Panc1 (cell line): Measurements from ENCODE around the gene SLC9A3. TPM values are rescaled to one million over a fixed set of nuclear protein-coding genes. Genes with fewer than 3 reads are reported as not detected.

Experiments used
- ATAC-seq: fragments of 200-7000 bp; cut with Tn5 transposase; 2 replicates; pipeline ENCODE4 v1.9.1; 2020; ENCODE audit warnings: mild to moderate bottlenecking, moderate library complexity
- BruUV-seq: library from RNA; stranded (reverse); fragments of 400-500 nt; replicated peaks from 2 replicates; lab custom pipeline; 2021; lab: Mats Ljungman, UMichigan
- CTCF ChIA-PET: fragments of 300-600 bp; sonication (Branson Sonifier 250); formaldehyde crosslinking; loops from one replicate; lab custom pipeline; 2022; ENCODE audit warnings: antibody characterized with exemption; lab: Charles Lee
- POLR2A ChIA-PET: fragments of 300-600 bp; sonication (Branson Sonifier 250); formaldehyde crosslinking; loops from one replicate; lab custom pipeline; 2022; ENCODE audit warnings: antibody characterized with exemption; lab: Charles Lee
- DNase-seq: peaks from one replicate; pipeline ENCODE4 v3.0.0-alpha.2; 2010; ENCODE audit warnings: low read depth, low spot score
- H3K27ac ChIP-seq: 2 replicates; pipeline ENCODE4 v1.5.1; 2011; ENCODE audit warnings: mild to moderate bottlenecking, low read length, inconsistent platforms
- H3K27me3 ChIP-seq: fragments of 200-500 bp; sonication (Bioruptor generic); 2 replicates; pipeline ENCODE4 v1.6.0; 2014; ENCODE audit warnings: low read length, inconsistent platforms; ENCODE audit not compliant: control insufficient read depth, insufficient read depth
- H3K36me3 ChIP-seq: fragments of 200-500 bp; sonication (Bioruptor generic); 2 replicates; pipeline ENCODE4 v1.5.1; 2014; ENCODE audit warnings: inconsistent platforms, mild to moderate bottlenecking, low read length, moderate library complexity; ENCODE audit not compliant: control insufficient read depth, insufficient read depth
- H3K4me1 ChIP-seq: 2 replicates; pipeline ENCODE4 v1.5.1; 2011; ENCODE audit warnings: inconsistent platforms, mild to moderate bottlenecking, low read length, moderate library complexity; ENCODE audit not compliant: control insufficient read depth, insufficient read depth
- H3K4me3 ChIP-seq, 2 experiments: 2 replicates each; pipeline ENCODE4 v1.5.1; 2011 to 2012; ENCODE audit warnings: low read depth in 2 of 2, low read length in 2 of 2, mild to moderate bottlenecking in 2 of 2, inconsistent platforms in 1 of 2, moderate library complexity in 1 of 2
- H3K9me3 ChIP-seq: fragments of 200-500 bp; sonication (Bioruptor generic); 2 replicates; pipeline ENCODE4 v1.5.1; 2014; ENCODE audit warnings: low read depth, mild to moderate bottlenecking, inconsistent platforms, low read length, moderate library complexity; ENCODE audit not compliant: control insufficient read depth, insufficient read depth
- CTCF ChIP-seq: fragments of 450-650 bp; IDR thresholded peaks from 2 replicates; pipeline ENCODE4 v1.5.1; 2017; ENCODE audit warnings: mild to moderate bottlenecking
- POLR2AphosphoS5 ChIP-seq: IDR thresholded peaks from 2 replicates; pipeline ENCODE4 v1.6.1; 2012; ENCODE audit warnings: mild to moderate bottlenecking, low read depth, low read length, moderate library complexity
- SIN3A ChIP-seq: IDR thresholded peaks from 2 replicates; pipeline ENCODE4 v1.6.1; 2012; ENCODE audit warnings: low read depth, mild to moderate bottlenecking, low read length, moderate library complexity, borderline replicate concordance; ENCODE audit not compliant: insufficient read depth
- TCF7L2 ChIP-seq: IDR thresholded peaks from 2 replicates; pipeline ENCODE4 v1.6.1; 2011; ENCODE audit warnings: mild to moderate bottlenecking, low read depth, low read length, inconsistent platforms
- in situ Hi-C: cut with HindIII; loops from 2 replicates; pipeline ENCODE4 v1.10.0; 2016; ENCODE audit warnings: low sequenced_read_pairs, low pct_unique_long_range_greater_than_20kb
- intact Hi-C: fragments of 100-400 bp; cut with micrococcal nuclease; formaldehyde crosslinking; loops from one replicate; pipeline ENCODE4 v1.10.0; 2022; ENCODE audit not compliant: unreplicated experiment
- total RNA-seq: library from RNA; stranded (reverse); gene quantifications from one replicate; pipeline ENCODE4 v1.2.1, GENCODE V29; 2021; ENCODE audit not compliant: unreplicated experiment
- TF ChIP-seq, protein P1 (sequence below), 2 experiments: IDR thresholded peaks; 2 replicates each; pipeline ENCODE4 v1.6.1; 2011 to 2012; ENCODE audit warnings: low read depth in 2 of 2, control low read depth in 1 of 2, low read length in 1 of 2, mild to moderate bottlenecking in 1 of 2, moderate library complexity in 1 of 2; ENCODE audit not compliant: insufficient read depth in 1 of 2

SLC9A3 gene
- total RNA-seq, 1 experiment from 2014 or later, result 2.0 TPM

GRCh38 chr5:438481-438981 lies 85.7 kb downstream of the SLC9A3 start:
- DNase-seq (no peak), ATAC-seq (no peak)
- Histone ChIP-seq H3K27me3 (no peaks in the 10 kb centered on the region), H3K36me3 (no peaks in the 10 kb centered on the region; the same call in 1 of the 2 replicates), H3K4me1 (peaks cover 6% of the 10 kb centered on the region; the same call in 1 of the 2 replicates), H3K27ac (no peak overlapping the region), H3K4me3 (no peak overlapping the region), H3K9me3 (no peaks in the 10 kb centered on the region)
- CTCF ChIA-PET, result no interaction called here
- in situ Hi-C loops, result no loop called here
- no TSS peak for BruUV-seq
- POLR2A ChIA-PET, result no interaction called here
- TF ChIP-seq TCF7L2, result no peak
- TF ChIP-seq, protein P1, sequence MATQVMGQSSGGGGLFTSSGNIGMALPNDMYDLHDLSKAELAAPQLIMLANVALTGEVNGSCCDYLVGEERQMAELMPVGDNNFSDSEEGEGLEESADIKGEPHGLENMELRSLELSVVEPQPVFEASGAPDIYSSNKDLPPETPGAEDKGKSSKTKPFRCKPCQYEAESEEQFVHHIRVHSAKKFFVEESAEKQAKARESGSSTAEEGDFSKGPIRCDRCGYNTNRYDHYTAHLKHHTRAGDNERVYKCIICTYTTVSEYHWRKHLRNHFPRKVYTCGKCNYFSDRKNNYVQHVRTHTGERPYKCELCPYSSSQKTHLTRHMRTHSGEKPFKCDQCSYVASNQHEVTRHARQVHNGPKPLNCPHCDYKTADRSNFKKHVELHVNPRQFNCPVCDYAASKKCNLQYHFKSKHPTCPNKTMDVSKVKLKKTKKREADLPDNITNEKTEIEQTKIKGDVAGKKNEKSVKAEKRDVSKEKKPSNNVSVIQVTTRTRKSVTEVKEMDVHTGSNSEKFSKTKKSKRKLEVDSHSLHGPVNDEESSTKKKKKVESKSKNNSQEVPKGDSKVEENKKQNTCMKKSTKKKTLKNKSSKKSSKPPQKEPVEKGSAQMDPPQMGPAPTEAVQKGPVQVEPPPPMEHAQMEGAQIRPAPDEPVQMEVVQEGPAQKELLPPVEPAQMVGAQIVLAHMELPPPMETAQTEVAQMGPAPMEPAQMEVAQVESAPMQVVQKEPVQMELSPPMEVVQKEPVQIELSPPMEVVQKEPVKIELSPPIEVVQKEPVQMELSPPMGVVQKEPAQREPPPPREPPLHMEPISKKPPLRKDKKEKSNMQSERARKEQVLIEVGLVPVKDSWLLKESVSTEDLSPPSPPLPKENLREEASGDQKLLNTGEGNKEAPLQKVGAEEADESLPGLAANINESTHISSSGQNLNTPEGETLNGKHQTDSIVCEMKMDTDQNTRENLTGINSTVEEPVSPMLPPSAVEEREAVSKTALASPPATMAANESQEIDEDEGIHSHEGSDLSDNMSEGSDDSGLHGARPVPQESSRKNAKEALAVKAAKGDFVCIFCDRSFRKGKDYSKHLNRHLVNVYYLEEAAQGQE (IDR thresholded peaks at IDR 0.05; ENCODE audit: insufficient read depth in 1 of 2, low read depth in 2 of 2, low read length in 1 of 2), result no peak
- no peak for TF ChIP-seq POLR2AphosphoS5
- TF ChIP-seq CTCF, result no peak
- TF ChIP-seq SIN3A, result no peak
- intact Hi-C loops, result no loop called here

DNA sequence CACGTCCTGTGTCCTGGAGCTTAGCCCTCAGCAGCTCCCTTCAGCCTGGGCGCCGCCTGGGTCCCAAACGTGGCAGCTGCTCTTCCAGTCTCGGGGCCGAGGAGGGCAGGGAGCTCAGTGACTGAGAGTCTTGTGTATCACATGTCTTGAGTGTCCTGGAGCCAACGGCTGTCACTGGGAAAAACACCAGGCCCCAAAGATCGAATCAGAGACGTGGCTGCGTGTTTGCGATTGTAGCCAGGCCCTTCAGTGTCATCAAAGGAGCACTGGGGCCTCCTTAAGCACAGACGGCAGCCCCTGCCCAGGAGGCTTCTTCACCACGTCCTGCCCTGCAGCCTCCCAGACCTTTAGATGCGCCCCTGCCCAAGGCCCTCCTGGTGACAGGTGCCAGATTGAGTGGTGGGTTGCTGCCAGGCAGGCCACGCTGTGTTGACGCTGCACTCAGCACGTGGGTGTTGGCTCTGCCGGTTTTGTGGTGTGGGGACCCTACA lies 86.9 kb downstream of the SLC9A3 start:
- Histone ChIP-seq H3K27ac (no peak overlapping the region), H3K36me3 (no peaks in the 10 kb centered on the region), H3K27me3 (no peaks in the 10 kb centered on the region), H3K4me3 (no peak overlapping the region), H3K9me3 (no peaks in the 10 kb centered on the region), H3K4me1 (peaks cover 5% of the 10 kb centered on the region; the same call in 1 of the 2 replicates)
- no peak for DNase-seq
- TF ChIP-seq POLR2AphosphoS5, result no peak
- TF ChIP-seq, protein P1 (IDR thresholded peaks at IDR 0.05; ENCODE audit: insufficient read depth in 1 of 2, low read depth in 2 of 2, low read length in 1 of 2), result no peak
- TF ChIP-seq SIN3A, result no peak
- TF ChIP-seq CTCF, result no peak
- TF ChIP-seq TCF7L2, result no peak
- intact Hi-C loops, result no loop called here
- BruUV-seq, result no TSS peak
- ChIA-PET POLR2A (no interaction called here), CTCF (no interaction called here)
- in situ Hi-C loops, result no loop called here
- no peak for ATAC-seq
